ENCODE measurements around the gene FXYD3. TPM values are rescaled to one million over a fixed set of nuclear protein-coding genes. Genes with fewer than 3 reads are reported as not detected.
"Not testable (repeated sequence)": the region's sequence is repeated elsewhere in the genome, so short reads cannot be mapped to it uniquely, and the experiment has no call there.

FXYD3 gene
- total RNA-seq, 2 experiments from 2014 or later, result not detected

- H3K36me3 Mint-ChIP-seq (ENCODE audit: low read depth), result peaks cover 8% of the 10 kb centered on the region
- ChIA-PET POLR2A (no interaction called here), CTCF (interaction anchor here (1.1 to 1.2 kb wide), 2 partner anchors 9 to 125 kb away, joined by 3 read pairs; no protein-coding TSS in a partner anchor)
- peaks cover 10% of the 10 kb centered on the region for H3K27me3 Mint-ChIP-seq
- DNase-seq, result peak; percentile 28
- no peak overlapping the region for H3K4me3 Mint-ChIP-seq
- no peaks in the 10 kb centered on the region for H3K9me3 Mint-ChIP-seq
- H3K27ac Mint-ChIP-seq, result peak overlapping the region; percentile 9
- H3K4me1 Mint-ChIP-seq, result peaks cover 42% of the 10 kb centered on the region
Measured at GRCh38 chr19:35144600-35145436, 29.2 kb downstream of the FXYD3 start.

GRCh38 chr19:35146746-35147459 is 31.3 kb downstream of the FXYD3 start:
- Mint-ChIP-seq H3K4me3 (no peak overlapping the region), H3K9me3 (no peaks in the 10 kb centered on the region), H3K4me1 (peaks cover 34% of the 10 kb centered on the region), H3K27me3 (peaks cover 7% of the 10 kb centered on the region), H3K36me3 (ENCODE audit: low read depth) (peaks cover 8% of the 10 kb centered on the region), H3K27ac (no peak overlapping the region)
- ChIA-PET POLR2A (no interaction called here), CTCF (interaction anchor here (0.6 to 2.6 kb wide), 2 partner anchors 16 to 22 kb away, joined by 3 to 5 read pairs; no protein-coding TSS in a partner anchor)
- DNase-seq, result no peak

GRCh38 chr19:35149463-35149862 is 33.8 kb downstream of the FXYD3 start:
- Mint-ChIP-seq H3K4me1 (peaks cover 37% of the 10 kb centered on the region), H3K4me3 (no peak overlapping the region), H3K36me3 (ENCODE audit: low read depth) (peaks cover 8% of the 10 kb centered on the region), H3K9me3 (no peaks in the 10 kb centered on the region), H3K27me3 (no peaks in the 10 kb centered on the region), H3K27ac (no peak overlapping the region)
- ChIA-PET CTCF (interaction anchor here (0.6 to 2.6 kb wide), 4 partner anchors 8 to 591 kb away, joined by 3 to 5 read pairs (median 4); no protein-coding TSS in a partner anchor), POLR2A (no interaction called here)
- no peak for DNase-seq

DNA sequence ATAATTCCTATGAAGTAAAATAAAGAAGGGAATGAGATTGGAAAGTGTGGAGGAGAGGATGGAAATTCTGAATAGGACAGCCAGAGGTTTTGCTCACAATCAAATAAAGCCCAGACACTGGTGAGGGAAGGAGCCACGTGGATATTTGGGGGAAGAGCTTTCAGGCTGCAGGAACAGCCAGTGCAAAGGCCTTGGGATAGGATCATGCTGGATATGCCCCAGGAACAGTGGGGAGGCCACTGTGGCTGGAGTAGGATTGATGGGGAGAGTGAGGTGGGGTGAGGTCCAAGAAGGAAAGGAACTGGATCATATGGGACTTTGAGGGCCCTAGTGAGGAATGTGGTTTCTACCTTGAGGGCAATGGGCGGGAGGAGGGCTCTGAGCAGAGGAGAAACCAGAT is 34.8 kb downstream of the FXYD3 start:
- no peak overlapping the region for H3K4me3 Mint-ChIP-seq
- ChIA-PET CTCF (interaction anchor here (1.0 kb wide), 1 partner anchor 9 kb away, joined by 4 read pairs; no protein-coding TSS in a partner anchor), POLR2A (no interaction called here)
- peaks cover 16% of the 10 kb centered on the region for H3K36me3 Mint-ChIP-seq (ENCODE audit: low read depth)
- H3K4me1 Mint-ChIP-seq, result peaks cover 28% of the 10 kb centered on the region
- no peaks in the 10 kb centered on the region for H3K9me3 Mint-ChIP-seq
- DNase-seq, result no peak
- H3K27me3 Mint-ChIP-seq, result no peaks in the 10 kb centered on the region
- H3K27ac Mint-ChIP-seq, result peak overlapping the region; percentile 26

GRCh38 chr19:35151273-35152065 is 35.8 kb downstream of the FXYD3 start:
- Mint-ChIP-seq H3K36me3 (ENCODE audit: low read depth) (peaks cover 25% of the 10 kb centered on the region), H3K27ac (no peak overlapping the region), H3K9me3 (no peaks in the 10 kb centered on the region), H3K27me3 (no peaks in the 10 kb centered on the region), H3K4me3 (no peak overlapping the region), H3K4me1 (peaks cover 33% of the 10 kb centered on the region)
- ChIA-PET CTCF (interaction anchor here (1.0 to 3.6 kb wide), 2 partner anchors 9 to 14 kb away, joined by 5 to 33 read pairs; partner anchors contain the start of gene FXYD7), POLR2A (no interaction called here)
- no peak for DNase-seq

DNA sequence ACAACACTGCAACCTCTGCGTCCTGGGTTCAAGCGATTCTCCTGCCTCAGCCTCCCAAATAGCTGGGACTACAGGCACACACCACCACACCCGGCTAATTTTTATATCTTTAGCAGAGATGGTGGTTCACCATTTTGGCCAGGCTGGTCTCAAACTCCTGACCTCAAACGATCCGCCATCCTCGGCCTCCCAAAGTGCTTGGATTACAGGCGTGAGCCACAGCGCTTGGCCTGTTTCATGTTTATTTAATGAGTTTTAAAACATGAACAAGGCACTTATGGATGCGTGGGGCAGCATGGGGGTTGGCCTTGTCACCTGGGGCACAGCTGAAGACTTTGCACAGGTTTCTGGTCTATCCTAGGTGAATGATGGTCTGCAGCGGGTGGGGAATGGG is 37.5 kb downstream of the FXYD3 start:
- H3K9me3 Mint-ChIP-seq, H3K27me3 Mint-ChIP-seq, POLR2A ChIA-PET, DNase-seq: not testable (repeated sequence)
- CTCF ChIA-PET, result interaction anchor here (0.7 to 3.6 kb wide), 10 partner anchors 8 to 555 kb away, joined by 3 to 33 read pairs (median 8); partner anchors contain the start of gene FXYD7
- H3K36me3 Mint-ChIP-seq (ENCODE audit: low read depth), result peaks cover 35% of the 10 kb centered on the region
- H3K27ac Mint-ChIP-seq, result peak overlapping the region; percentile 16
- peak overlapping the region; percentile 100 for H3K4me3 Mint-ChIP-seq
- H3K4me1 Mint-ChIP-seq, result peaks cover 46% of the 10 kb centered on the region

GRCh38 chr19:35153701-35154524 is 38.3 kb downstream of the FXYD3 start:
- Mint-ChIP-seq H3K4me3 (peak overlapping the region; percentile 100), H3K27me3 (no peaks in the 10 kb centered on the region), H3K4me1 (peaks cover 53% of the 10 kb centered on the region), H3K27ac (peak overlapping the region; percentile 99), H3K9me3 (no peaks in the 10 kb centered on the region), H3K36me3 (ENCODE audit: low read depth) (peaks cover 43% of the 10 kb centered on the region)
- peak; percentile 79 for DNase-seq
- ChIA-PET POLR2A (interaction anchor here (0.6 to 1.0 kb wide), 2 partner anchors 13 to 51 kb away, joined by 3 to 4 read pairs; no protein-coding TSS in a partner anchor), CTCF (interaction anchor here (0.6 to 3.6 kb wide), 17 partner anchors 8 to 554 kb away, joined by 3 to 33 read pairs (median 4); partner anchors contain the start of genes FXYD7 and LGI4)

GRCh38 chr19:35154525-35155406 is 39.1 kb downstream of the FXYD3 start, which contains the start of gene FXYD5:
Gene FXYD5 (plus strand): TSS chr19:35154735. CDS start chr19:35155551, 816 bp downstream.
- Mint-ChIP-seq H3K4me1 (peaks cover 59% of the 10 kb centered on the region), H3K4me3 (peak within 1 kb of the TSS; percentile 100), H3K36me3 (ENCODE audit: low read depth) (peaks cover 52% of the 10 kb centered on the region), H3K9me3 (no peaks in the 10 kb centered on the region), H3K27ac (peak within 1 kb of the TSS; percentile 99), H3K27me3 (no peaks in the 10 kb centered on the region)
- ChIA-PET POLR2A (interaction anchor here (1.0 kb wide), 1 partner anchor 14 kb away, joined by 3 read pairs; no protein-coding TSS in a partner anchor), CTCF (interaction anchor here (0.6 to 3.6 kb wide), 14 partner anchors 8 to 405 kb away, joined by 3 to 33 read pairs (median 4); partner anchors contain the start of gene FXYD7)
- peak; percentile 69 for DNase-seq

GRCh38 chr19:35155441-35155840 is 39.8 kb downstream of the FXYD3 start:
- Mint-ChIP-seq H3K4me1 (peaks cover 60% of the 10 kb centered on the region), H3K27ac (peak overlapping the region; percentile 99), H3K36me3 (ENCODE audit: low read depth) (peaks cover 59% of the 10 kb centered on the region), H3K27me3 (no peaks in the 10 kb centered on the region), H3K9me3 (no peaks in the 10 kb centered on the region), H3K4me3 (peak overlapping the region; percentile 100)
- peak; percentile 40 for DNase-seq
- POLR2A ChIA-PET, result no interaction called here
- CTCF ChIA-PET, result interaction anchor here (0.8 to 3.6 kb wide), 3 partner anchors 7 to 54 kb away, joined by 3 to 33 read pairs (median 10); partner anchors contain the start of gene FXYD7

DNA sequence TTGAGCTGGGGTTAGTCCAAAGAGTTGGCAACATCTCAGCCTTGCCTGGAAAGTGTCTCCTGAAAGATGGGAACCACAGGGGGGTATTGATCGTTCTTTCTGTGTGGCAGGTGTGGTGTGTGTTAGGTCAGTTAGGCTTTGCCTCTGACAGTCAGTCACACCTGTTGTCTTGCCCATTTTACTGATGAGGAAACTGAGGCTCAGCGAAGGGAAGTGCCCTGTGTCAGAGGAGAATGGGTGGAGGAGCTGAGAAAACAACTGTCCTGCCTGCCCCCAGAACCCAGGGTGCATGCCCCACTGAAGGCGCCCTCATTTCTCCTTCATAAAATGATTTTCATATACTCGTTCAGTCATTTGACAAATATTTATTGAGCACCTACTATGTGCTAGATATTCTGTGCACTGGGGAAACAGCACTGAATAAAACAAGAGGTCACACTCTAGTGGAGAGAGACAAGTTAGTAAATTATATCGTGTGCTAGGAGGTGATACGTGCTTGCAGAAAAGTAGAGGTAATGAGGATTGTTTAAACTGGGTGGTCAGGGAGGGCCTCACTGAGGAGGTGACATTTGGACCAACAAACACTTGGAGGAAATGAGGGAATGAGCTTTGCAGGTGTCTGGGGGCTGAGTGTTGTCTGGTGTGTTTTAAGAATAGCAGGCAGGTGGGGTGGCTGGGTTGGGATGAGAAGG is 40.5 kb downstream of the FXYD3 start:
- peaks cover 65% of the 10 kb centered on the region for H3K36me3 Mint-ChIP-seq (ENCODE audit: low read depth)

More for the DNA sequence above, 40.5 kb downstream of the FXYD3 start:
- DNase-seq, result no peak
- Mint-ChIP-seq H3K4me3 (peak overlapping the region; percentile 100), H3K4me1 (peaks cover 58% of the 10 kb centered on the region), H3K9me3 (peaks cover under 1% of the 10 kb centered on the region), H3K27ac (peak overlapping the region; percentile 99), H3K27me3 (no peaks in the 10 kb centered on the region)
- ChIA-PET POLR2A (no interaction called here), CTCF (interaction anchor here (0.8 kb wide), 1 partner anchor 54 kb away, joined by 3 read pairs; no protein-coding TSS in a partner anchor)

Measured in activated CD4-positive, alpha-beta T cell treated with anti-CD3 and anti-CD28 coated beads, Interleukin-2, amount 10 ng/mL, durations not matched to agents 7 days and 5 days (primary cell).